Coronary artery (tissue), 2 donors: ENCODE measurements around the gene HMG20A.
"Not testable (repeated sequence)": the region's sequence is repeated elsewhere in the genome, so short reads cannot be mapped to it uniquely, and the experiment has no call there.

Experiments used
- DNase-seq: peaks from one replicate; pipeline ENCODE4 v3.0.0-alpha.2; 2017; ENCODE audit warnings: low spot score
- H3K27ac ChIP-seq, 2 donors: fragments of 200-600 bp; sonication (generic); one replicate each; pipeline ENCODE4 v1.5.1; 2016 to 2019
- H3K4me3 ChIP-seq: fragments of 200-600 bp; sonication (generic); 2 replicates; pipeline ENCODE4 v1.5.1; 2016; ENCODE audit warnings: mild to moderate bottlenecking, moderate library complexity
- CTCF ChIP-seq: fragments of 200-600 bp; sonication (generic); IDR thresholded peaks from one replicate; pipeline ENCODE4 v1.5.1; 2019; ENCODE audit warnings: antibody characterized with exemption

HMG20A gene

DNA sequence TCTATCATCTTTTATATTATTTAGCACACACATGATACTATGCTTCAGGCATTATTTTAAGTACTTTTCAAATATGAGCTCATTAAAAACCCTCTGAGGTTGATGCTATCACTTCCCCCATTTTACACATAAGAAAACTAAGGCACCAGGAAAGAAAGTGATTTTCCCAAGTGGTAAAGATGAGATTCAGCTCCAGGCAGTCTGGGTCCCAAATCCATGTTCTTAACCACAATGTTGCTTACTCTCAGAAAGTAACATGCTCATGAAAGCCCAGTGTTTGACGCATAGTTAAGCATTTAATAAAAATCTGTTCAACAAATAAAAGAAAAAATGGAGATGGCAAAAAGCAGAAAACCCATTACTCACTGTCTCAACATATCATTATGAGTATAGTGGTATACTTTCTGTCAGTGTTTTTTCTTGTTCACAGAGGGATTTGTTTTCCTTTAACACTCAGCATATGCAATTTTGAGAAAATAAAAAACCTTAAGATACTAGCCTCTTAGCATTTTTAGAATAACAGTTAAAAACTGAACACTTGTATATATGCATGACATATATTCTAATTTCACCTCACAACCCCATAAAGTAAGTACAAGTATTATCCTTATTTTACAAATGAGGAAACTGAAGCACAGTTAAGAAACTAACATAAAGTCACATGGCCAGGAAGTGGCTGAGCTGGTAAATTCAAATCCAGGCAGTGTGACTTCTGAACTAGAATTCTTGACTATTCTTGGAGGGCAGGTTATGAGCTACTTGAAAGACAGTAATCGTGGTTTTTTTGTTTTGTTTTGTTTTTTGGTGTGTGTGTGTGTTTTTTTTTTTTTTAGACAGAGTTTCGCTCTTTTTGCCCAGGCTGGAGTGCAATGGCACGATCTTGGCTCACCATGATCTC lies 11.2 kb upstream of the HMG20A start:
- no peak for DNase-seq
- no peak overlapping the region for H3K27ac ChIP-seq
- H3K4me3 ChIP-seq, result no peak overlapping the region
- TF ChIP-seq CTCF, result no peak

DNA sequence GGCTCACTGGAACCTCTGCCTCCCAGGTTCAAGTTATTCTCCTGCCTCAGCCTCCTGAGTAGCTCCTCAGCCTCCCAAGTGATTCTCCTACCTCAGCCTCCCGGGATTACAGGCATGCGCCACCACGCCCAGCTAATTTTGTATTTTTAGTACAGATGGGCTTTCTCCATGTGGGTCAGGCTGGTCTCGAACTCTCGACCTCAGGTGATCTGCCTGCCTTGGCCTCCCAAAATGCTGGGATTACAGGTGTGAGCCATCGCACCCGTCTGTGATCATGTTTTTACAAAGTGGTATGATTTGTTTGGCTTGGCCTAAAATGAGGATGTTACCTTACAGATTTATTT lies 10.6 kb upstream of the HMG20A start:
- H3K27ac ChIP-seq, result peak overlapping the region in 1 of 2 donors; percentile 41
- H3K4me3 ChIP-seq, DNase-seq: not testable (repeated sequence)

DNA sequence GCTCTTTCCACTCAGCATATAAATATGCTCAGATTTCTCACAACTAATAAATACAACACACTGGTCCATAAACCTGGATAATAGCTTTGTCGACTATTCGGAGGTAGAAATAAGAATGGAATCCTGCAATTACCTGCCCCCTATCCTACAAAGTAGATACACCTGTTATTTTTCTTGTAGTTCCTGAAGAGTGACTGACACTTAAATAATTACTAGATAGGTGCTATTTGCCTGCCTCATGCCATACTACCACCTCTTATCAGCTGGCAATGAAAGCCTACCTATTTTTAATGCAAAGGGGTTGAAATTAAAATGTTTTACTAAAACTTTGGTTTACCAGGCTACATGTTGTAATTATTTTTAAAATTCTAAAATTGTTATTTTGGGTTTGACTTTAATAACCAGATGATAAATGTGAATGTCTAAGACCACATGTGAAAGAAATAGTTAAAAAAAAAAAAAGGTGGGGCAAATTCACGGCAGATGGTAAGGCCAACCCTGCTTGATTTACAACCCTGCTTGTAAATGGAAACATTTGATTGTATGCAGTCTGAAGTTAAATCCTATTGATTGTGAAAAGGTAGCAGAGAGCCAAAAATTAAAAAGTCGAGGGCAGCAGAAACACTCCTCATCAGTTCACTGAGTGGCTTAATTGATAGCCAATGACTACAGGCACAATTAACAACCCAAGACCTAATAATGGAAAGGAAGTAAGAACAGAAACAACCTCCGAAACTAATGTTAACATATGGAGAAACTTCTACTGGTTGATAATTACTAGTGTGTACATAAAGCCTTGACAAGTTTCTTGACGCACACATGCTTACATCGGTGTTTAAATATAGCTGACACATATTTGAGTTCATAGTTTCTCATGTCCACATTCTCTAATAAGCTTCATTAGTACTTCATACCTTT lies 9.7 kb upstream of the HMG20A start:
- DNase-seq, result no peak
- TF ChIP-seq CTCF, result no peak
- Histone ChIP-seq H3K27ac (no peak overlapping the region), H3K4me3 (no peak overlapping the region)

GRCh38 chr15:77411619-77411976 lies 9.1 kb upstream of the HMG20A start:
- DNase-seq, result no peak
- Histone ChIP-seq H3K27ac (no peak overlapping the region), H3K4me3 (no peak overlapping the region)
- TF ChIP-seq CTCF, result no peak

GRCh38 chr15:77412972-77413698 lies 7.6 kb upstream of the HMG20A start:
- DNase-seq, result no peak
- no peak for TF ChIP-seq CTCF
- H3K4me3 ChIP-seq, result no peak overlapping the region
- H3K27ac ChIP-seq, result no peak overlapping the region

GRCh38 chr15:77413699-77414349 lies 6.9 kb upstream of the HMG20A start:
- no peak overlapping the region for H3K27ac ChIP-seq
- TF ChIP-seq CTCF, result no peak
- no peak for DNase-seq
- H3K4me3 ChIP-seq, result no peak overlapping the region
